GM12874 (cell line): Measurements from ENCODE around the gene FANCD2OS.

ENCODE experiments used
- TF ChIP-seq, protein P1 (sequence below): IDR thresholded peaks from 2 replicates; pipeline ENCODE4 v1.5.1; 2011; ENCODE audit warnings: low read depth, mild to moderate bottlenecking, control low read depth, low read length, moderate library complexity; ENCODE audit not compliant: insufficient read depth

Gene FANCD2OS

DNA sequence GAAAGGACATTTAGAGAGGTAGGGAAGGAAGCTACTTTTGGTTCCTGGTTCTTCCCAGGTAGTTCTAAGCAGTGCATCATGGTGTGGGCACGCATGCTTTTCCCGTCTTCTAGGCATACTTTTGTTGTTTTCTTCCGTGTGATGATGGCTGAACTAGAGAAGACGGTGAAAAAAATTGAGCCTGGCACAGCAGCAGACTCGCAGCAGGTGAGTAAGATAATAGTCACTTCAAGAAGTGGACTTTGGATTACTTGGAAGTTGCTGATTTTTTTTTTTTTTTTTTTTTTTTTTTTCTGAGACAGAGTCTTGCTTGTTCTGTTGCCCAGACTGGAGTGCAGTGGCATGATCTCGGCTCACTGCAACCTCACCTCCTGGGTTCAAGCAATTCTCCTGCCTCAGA is 17.9 kb downstream of the FANCD2OS start:
- TF ChIP-seq, protein P1, sequence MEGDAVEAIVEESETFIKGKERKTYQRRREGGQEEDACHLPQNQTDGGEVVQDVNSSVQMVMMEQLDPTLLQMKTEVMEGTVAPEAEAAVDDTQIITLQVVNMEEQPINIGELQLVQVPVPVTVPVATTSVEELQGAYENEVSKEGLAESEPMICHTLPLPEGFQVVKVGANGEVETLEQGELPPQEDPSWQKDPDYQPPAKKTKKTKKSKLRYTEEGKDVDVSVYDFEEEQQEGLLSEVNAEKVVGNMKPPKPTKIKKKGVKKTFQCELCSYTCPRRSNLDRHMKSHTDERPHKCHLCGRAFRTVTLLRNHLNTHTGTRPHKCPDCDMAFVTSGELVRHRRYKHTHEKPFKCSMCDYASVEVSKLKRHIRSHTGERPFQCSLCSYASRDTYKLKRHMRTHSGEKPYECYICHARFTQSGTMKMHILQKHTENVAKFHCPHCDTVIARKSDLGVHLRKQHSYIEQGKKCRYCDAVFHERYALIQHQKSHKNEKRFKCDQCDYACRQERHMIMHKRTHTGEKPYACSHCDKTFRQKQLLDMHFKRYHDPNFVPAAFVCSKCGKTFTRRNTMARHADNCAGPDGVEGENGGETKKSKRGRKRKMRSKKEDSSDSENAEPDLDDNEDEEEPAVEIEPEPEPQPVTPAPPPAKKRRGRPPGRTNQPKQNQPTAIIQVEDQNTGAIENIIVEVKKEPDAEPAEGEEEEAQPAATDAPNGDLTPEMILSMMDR = no peak

DNA sequence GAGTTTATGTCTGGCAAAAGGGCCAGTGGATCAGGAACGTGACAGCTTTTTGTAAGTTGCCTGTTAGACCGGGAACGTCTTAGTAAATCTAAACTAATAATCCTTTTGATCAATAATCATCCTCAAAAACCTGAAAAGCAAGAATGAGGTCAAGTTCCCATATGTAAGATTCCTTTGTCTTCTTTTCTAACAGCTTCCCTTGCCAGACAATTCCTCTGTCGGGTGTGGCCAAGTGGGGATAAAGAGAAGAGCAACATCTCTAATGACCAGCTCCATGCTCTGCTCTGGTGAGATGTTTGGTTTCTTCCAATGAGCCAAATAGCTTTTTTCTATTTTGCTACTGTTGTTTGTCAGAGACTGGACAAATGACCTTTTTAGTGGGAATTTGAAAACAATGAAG is 19.8 kb downstream of the FANCD2OS start:
- TF ChIP-seq, protein P1 = no peak

DNA sequence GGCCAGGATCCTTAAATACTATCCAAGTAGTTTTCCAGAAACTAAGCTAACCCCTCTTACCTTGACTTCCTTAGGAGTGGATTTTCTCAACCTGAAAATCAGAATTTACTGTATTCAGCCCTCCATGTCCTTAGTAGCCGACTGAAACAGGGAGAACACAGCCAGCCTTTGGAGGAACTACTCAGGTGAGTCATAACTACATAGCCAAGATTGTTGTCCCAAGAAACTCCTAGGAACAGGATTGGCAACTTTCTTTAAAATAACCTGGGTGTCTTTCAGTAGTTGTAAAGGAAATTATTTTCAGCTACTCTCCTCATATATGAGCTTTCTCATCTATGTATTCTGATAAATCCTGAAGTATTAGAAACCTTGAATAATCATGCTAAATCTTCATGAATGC is 22.3 kb downstream of the FANCD2OS start:
- TF ChIP-seq, protein P1 = no peak

DNA sequence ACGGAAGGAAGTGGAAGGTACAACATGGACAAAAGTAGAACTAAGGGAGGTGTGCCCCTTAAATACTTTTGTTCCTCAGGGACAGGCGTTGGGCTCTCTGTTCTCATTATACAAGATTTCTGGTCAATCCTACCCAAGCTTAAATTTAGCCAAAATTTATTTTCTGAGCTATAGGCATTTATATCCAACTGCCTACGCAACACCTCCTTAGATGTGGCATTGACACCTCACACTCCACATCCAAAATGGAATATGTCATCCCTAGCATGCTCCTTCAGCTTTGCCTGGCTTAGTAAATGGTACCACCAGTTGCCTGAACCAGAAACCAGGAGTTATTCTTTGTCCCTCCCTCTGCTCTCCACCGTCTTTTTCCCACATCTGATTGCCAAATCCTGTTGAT is 26.2 kb downstream of the FANCD2OS start:
- TF ChIP-seq, protein P1 = no peak

DNA sequence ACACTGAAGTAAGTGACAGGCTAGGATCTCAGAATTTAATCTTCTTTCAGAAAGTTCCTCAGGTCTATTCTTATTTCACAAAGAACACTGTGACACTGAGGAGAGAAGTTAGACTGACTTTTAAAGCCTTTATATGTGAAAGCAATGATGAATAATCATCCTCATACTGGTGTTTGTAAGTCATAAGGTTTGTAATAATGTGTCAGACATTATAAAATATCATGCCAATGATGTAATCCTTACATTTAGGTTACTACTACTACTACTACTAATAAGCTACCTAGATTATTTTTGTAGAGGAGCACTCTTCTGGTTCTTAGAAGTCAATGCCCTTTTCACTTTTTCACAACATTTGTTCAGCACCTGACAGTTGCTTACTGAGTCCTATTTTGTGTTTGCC is 33.4 kb downstream of the FANCD2OS start:
- TF ChIP-seq, protein P1 = no peak

DNA sequence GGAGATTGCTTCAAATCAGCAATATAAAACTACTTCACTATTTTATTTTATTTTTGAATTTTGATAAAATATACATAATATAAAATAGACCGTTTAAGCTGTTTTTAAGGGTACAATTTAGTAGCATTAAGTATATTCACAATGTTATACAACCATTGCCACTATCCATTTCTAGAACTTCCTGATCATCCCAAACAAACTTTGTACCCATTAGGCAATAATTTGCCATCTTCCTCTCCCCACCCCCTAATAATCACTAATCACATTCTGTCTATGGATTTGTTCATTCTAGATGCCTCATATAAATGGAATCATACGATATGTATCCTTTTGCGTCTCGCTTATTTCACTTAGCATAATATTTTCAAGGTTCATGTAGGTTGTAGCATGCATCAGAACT is 53.0 kb downstream of the FANCD2OS start:
- TF ChIP-seq, protein P1 = no peak
